Pancreas (tissue), 10 donors: ENCODE data around the gene GDF10. TPM values are rescaled to one million over a fixed set of nuclear protein-coding genes. Genes with fewer than 3 reads are reported as not detected.
A peak's percentile ranks its signal among the peaks of the same experiment; 100 is the strongest.

Experiments used
- ATAC-seq, 4 donors: fragments of 200-7000 bp; cut with Tn5 transposase; one replicate each; pipeline versions ENCODE4 v1.8.0 to v1.9.1; 2020; ENCODE audit warnings: mild to moderate bottlenecking in 4 of 4, moderate library complexity in 4 of 4
- DNase-seq, 6 donors: peaks; one replicate each; pipeline ENCODE4 v3.0.0-alpha.2; 2020
- FAIRE-seq: peaks from 2 replicates; lab custom pipeline; 2012; peaks lifted over from hg19 to GRCh38; lab: Jason Lieb, UNC
- H3K27ac ChIP-seq, 4 donors: fragments of 200-600 bp; sonication (generic); 1 replicate in 3 of 4; 2 replicates in 1 of 4; pipeline versions ENCODE4 v1.5.0 to v1.8.0; 2020
- H3K27me3 ChIP-seq, 4 donors: fragments of 200-600 bp; one replicate each; pipeline ENCODE4 v1.8.0; 2021
- H3K36me3 ChIP-seq, 3 donors: fragments of 200-600 bp; sonication (generic) in 1 of 3; one replicate each; pipeline versions ENCODE4 v1.5.0 to v1.8.0; 2020 to 2021
- H3K4me1 ChIP-seq, 3 donors: fragments of 200-600 bp; one replicate each; pipeline ENCODE4 v1.8.0; 2021
- H3K4me3 ChIP-seq, 4 donors: fragments of 200-600 bp; sonication (generic) in 2 of 4; one replicate each; pipeline versions ENCODE4 v1.5.0 to v1.8.0; 2020 to 2021
- H3K9me3 ChIP-seq, 4 donors: fragments of 200-600 bp; one replicate each; pipeline ENCODE4 v1.8.0; 2021
- WGBS, 2 donors: extraction: QIAGEN DNeasy Blood & Tissue Kit; methylation state at CpG; one replicate each; pipeline ENCODE4 v1.1.7; 2013; 5-methylcytosine and 5-hydroxymethylcytosine counted together
- intact Hi-C, 3 donors: fragments of 100-400 bp; cut with DNase I; formaldehyde crosslinking; loops; one replicate each; pipeline versions ENCODE4 v1.11.1 to v1.14.2; 2022
- polyA plus RNA-seq, 2 donors: library from polyadenylated mRNA; stranded (reverse); fragments of 200-250 nt; gene quantifications; one replicate each; pipeline ENCODE4 v1.2.3, GENCODE V29; 2013
- total RNA-seq, 6 donors: library from RNA; stranded (reverse); fragmentation: NEBNext Ultra II Directional in 4 of 6; extraction: Animal tissue kit (Norgen Biotek cat#: 25700) in 4 of 6; gene quantifications; one replicate each; pipeline versions ENCODE4 v1.2.1 to v1.2.4, GENCODE V29; 2021 to 2023
- TF ChIP-seq, protein P1 (sequence below), 4 donors: fragments of 200-600 bp; sonication (generic) in 3 of 4; IDR thresholded peaks; one replicate each; pipeline versions ENCODE4 v1.5.0 to v1.8.0; 2021; ENCODE audit warnings: antibody characterized with exemption in 4 of 4
- donor health status: healthy with polysubstance abuse.
- donor health status: DM: no; HTN: no; CAD: no; lungs with moderate emphysema.
- donor health status: DM: no; HTN: no; CAD: no.
- donor health status: control.
- donor health status: control.
- donor health status: Bipolar disorder and iron deficiency.
- donor health status: DM: yes; HTN: yes; CAD: no.
- donor health status: DM: no; HTN: no; CAD: no.
- donor health status: DM: no; HTN: no; CAD: no.
- donor health status: DM: yes; HTN: yes; CAD: no.

Gene GDF10
- total and polyA plus RNA-seq, 8 donors: 2.0 to 13.7 (median 8.8) TPM

GRCh38 chr10:47309408-47310089, 9.6 kb downstream of the GDF10 start:
- ATAC-seq (no peak), FAIRE-seq (no peak), DNase-seq (no peak)
- Histone ChIP-seq H3K27me3 (no peaks in the 10 kb centered on the region), H3K27ac (peak overlapping the region in 3 of 4 donors; percentile 3 to 46 (median 10)), H3K9me3 (no peaks in the 10 kb centered on the region), H3K4me3 (no peak overlapping the region), H3K4me1 (peaks cover 21 to 43% (median 40%) of the 10 kb centered on the region in 3 donors), H3K36me3 (peaks cover 0 to 5% (median 5%) of the 10 kb centered on the region in 3 donors)
- TF ChIP-seq, protein P1, sequence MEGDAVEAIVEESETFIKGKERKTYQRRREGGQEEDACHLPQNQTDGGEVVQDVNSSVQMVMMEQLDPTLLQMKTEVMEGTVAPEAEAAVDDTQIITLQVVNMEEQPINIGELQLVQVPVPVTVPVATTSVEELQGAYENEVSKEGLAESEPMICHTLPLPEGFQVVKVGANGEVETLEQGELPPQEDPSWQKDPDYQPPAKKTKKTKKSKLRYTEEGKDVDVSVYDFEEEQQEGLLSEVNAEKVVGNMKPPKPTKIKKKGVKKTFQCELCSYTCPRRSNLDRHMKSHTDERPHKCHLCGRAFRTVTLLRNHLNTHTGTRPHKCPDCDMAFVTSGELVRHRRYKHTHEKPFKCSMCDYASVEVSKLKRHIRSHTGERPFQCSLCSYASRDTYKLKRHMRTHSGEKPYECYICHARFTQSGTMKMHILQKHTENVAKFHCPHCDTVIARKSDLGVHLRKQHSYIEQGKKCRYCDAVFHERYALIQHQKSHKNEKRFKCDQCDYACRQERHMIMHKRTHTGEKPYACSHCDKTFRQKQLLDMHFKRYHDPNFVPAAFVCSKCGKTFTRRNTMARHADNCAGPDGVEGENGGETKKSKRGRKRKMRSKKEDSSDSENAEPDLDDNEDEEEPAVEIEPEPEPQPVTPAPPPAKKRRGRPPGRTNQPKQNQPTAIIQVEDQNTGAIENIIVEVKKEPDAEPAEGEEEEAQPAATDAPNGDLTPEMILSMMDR (IDR thresholded peaks at IDR 0.05): no peak
- 85 to 86% methylated on average over 30 to 34 of the region's 34 CpGs for WGBS, 2 donors
- intact Hi-C loops: loop anchor here in 2 of 3 donors (5.0 to 10.0 kb wide), 2 partner anchors 262 to 285 kb away; no protein-coding TSS in a partner anchor

DNA sequence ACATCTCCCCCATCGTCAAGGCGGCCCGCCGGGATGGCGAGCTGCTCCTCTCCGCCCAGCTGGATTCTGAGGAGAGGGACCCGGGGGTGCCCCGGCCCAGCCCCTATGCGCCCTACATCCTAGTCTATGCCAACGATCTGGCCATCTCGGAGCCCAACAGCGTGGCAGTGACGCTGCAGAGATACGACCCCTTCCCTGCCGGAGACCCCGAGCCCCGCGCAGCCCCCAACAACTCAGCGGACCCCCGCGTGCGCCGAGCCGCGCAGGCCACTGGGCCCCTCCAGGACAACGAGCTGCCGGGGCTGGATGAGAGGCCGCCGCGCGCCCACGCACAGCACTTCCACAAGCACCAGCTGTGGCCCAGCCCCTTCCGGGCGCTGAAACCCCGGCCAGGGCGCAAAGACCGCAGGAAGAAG, 10.1 kb downstream of the GDF10 start:
- intact Hi-C loops: loop anchor here in 2 of 3 donors (5.0 to 10.0 kb wide), 2 partner anchors 263 to 285 kb away; no protein-coding TSS in a partner anchor
- H3K9me3 ChIP-seq: no peaks in the 10 kb centered on the region
- no peaks in the 10 kb centered on the region for H3K27me3 ChIP-seq
- no peak for FAIRE-seq
- H3K4me3 ChIP-seq: no peak overlapping the region
- peak overlapping the region in 3 of 4 donors; percentile 3 to 46 (median 10) for H3K27ac ChIP-seq
- peaks cover 19 to 40% (median 38%) of the 10 kb centered on the region in 3 donors for H3K4me1 ChIP-seq
- H3K36me3 ChIP-seq: peaks cover 0 to 5% (median 5%) of the 10 kb centered on the region in 3 donors
- ATAC-seq: no peak
- peak in 1 of 6 donors; percentile 82 for DNase-seq
- TF ChIP-seq, protein P1 (IDR thresholded peaks at IDR 0.05): no peak
- 92 to 94% methylated on average over 37 of the region's 37 CpGs for WGBS, 2 donors

DNA sequence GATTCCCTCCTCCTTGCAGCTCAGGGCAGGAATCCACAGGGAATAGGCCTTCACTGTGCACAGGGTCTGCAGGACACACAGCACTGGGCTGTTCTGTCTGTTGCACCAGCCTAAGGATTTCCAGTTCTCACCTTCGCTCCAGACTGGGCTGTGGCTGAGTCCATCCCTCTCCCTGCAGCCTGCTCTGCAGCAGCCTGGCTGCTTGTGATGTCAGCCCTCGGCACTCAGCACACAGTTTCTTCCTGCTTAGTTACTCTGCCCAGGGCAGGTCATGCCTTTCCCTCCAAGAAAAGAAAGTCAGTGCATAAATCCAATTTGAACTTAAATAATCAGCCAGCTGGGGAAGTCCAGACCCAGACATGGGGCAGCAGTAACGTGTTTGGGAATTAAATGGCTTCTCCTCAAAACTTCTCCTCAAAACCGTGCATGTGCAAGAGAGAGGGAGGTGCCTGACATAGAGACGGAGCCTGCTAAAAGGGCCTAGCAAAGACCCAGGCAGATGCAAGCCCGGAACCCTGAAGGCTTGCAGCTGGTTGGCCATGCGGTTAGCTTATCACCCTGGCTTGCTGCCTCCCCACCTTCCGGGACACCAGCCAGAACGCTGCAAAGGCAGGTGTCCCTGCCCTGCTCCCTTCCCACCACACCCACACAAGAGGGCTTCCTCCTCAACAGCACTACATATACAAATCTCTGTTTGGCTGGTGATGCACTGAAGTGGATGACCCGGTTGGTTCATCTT, 11.4 kb downstream of the GDF10 start:
- 22 to 23% methylated on average over 10 of the region's 10 CpGs for WGBS, 2 donors

DNA sequence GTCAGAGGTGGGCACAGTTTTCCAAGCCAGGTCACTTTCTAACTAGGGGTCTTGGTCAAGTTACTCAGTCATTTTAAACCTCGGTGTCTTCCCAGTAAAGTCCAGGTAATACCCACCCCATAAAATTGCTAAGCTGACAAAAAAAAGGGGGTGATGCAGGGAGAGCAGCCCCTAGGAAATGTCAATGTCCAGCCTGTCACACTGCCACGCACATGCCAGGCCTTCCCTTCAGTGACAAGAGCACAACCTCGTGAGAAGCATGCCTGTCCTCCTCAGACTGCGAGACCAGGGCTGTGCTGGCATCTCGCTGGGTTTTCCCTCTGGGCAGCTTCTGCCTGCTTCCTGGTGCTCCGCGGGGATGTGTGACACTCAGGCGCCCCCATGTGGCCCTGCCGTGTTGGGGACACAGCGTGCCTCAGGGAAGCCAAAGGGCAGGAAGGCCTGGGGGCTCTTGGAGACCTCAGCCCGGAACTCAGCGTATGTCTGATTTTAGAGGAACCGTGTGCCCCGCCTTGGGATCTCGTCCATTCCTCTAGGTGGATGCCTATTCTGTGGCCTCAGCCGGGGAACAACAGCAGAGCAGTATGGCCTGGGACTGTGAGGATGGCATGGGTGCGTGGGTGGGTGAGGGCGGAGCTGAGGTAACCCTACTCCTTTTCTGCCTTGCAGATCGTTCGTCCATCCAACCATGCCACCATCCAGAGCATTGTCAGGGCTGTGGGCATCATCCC, 12.1 kb downstream of the GDF10 start:
- no peaks in the 10 kb centered on the region for H3K9me3 ChIP-seq
- ATAC-seq (peak; percentile 86 to 96 (median 90)), FAIRE-seq (no peak), DNase-seq (peak; percentile 84 to 95 (median 89))
- intact Hi-C loops: loop anchor here in 2 of 3 donors (5.0 to 10.0 kb wide), 2 partner anchors 265 to 287 kb away; no protein-coding TSS in a partner anchor
- peaks cover 0 to 5% (median 5%) of the 10 kb centered on the region in 3 donors for H3K36me3 ChIP-seq
- peaks cover 13 to 24% (median 22%) of the 10 kb centered on the region in 3 donors for H3K4me1 ChIP-seq
- TF ChIP-seq, protein P1 (IDR thresholded peaks at IDR 0.05): peak; percentile 65 to 78 (median 72)
- peak overlapping the region in 2 of 4 donors; percentile 29 to 37 for H3K27ac ChIP-seq
- H3K4me3 ChIP-seq: no peak overlapping the region
- WGBS, 2 donors: 29 to 31% methylated on average over 20 of the region's 20 CpGs
- no peaks in the 10 kb centered on the region for H3K27me3 ChIP-seq

More for the DNA sequence above, 11.4 kb downstream of the GDF10 start:
- Histone ChIP-seq H3K27ac (peak overlapping the region in 3 of 4 donors; percentile 29 to 60 (median 46)), H3K9me3 (no peaks in the 10 kb centered on the region), H3K36me3 (peaks cover 0 to 5% (median 5%) of the 10 kb centered on the region in 3 donors), H3K27me3 (no peaks in the 10 kb centered on the region), H3K4me1 (peaks cover 13 to 29% (median 25%) of the 10 kb centered on the region in 3 donors), H3K4me3 (no peak overlapping the region)
- FAIRE-seq: no peak
- peak; percentile 86 to 93 (median 90) for ATAC-seq
- intact Hi-C loops: loop anchor here in 2 of 3 donors (5.0 to 10.0 kb wide), 2 partner anchors 264 to 287 kb away; no protein-coding TSS in a partner anchor
- DNase-seq: peak; percentile 83 to 96 (median 94)
- TF ChIP-seq, protein P1 (IDR thresholded peaks at IDR 0.05): no peak
